Adrenal gland (tissue), 12 donors: Measurements from ENCODE around the gene CLCN7. TPM values are rescaled to one million over a fixed set of nuclear protein-coding genes. Genes with fewer than 3 reads are reported as not detected.

Experiments
- DNase-seq, 7 donors: peaks; one replicate each; pipeline ENCODE4 v3.0.0-alpha.2; 2019 to 2020
- H3K27ac ChIP-seq, 5 donors: fragments of 200-600 bp; sonication (generic) in 4 of 5; 1 replicate in 3 of 5; 2 replicates in 2 of 5; pipeline versions ENCODE4 v1.5.1 to v1.8.0; 2016 to 2020; ENCODE audit warnings: mild to moderate bottlenecking in 1 of 5
- H3K27me3 ChIP-seq: fragments of 200-600 bp; 2 replicates; pipeline ENCODE4 v1.8.0; 2021
- H3K36me3 ChIP-seq, 2 donors: fragments of 200-600 bp; replicated peaks in 1 of 2; 1 replicate in 1 of 2; 2 replicates in 1 of 2; pipeline versions ENCODE4 v1.5.1 to v1.8.0; 2018 to 2022
- H3K4me1 ChIP-seq, 2 donors: fragments of 200-600 bp; replicated peaks in 1 of 2; 1 replicate in 1 of 2; 2 replicates in 1 of 2; pipeline versions ENCODE4 v1.5.1 to v1.8.0; 2018 to 2021
- H3K4me3 ChIP-seq, 4 donors: fragments of 200-600 bp; sonication (generic) in 3 of 4; one replicate each; pipeline ENCODE4 v1.5.1; 2016 to 2018
- H3K9me3 ChIP-seq, 3 donors: fragments of 200-600 bp; sonication (generic) in 1 of 3; replicated peaks in 1 of 3; 1 replicate in 2 of 3; 2 replicates in 1 of 3; pipeline versions ENCODE4 v1.5.1 to v1.8.0; 2016 to 2021
- CTCF ChIP-seq, 6 experiments: fragments of 450-650 bp in 4 of 6; fragments of 200-600 bp in 2 of 6; sonication (generic) in 1 of 6; IDR thresholded peaks; 1 replicate in 5 of 6; 2 replicates in 1 of 6; pipeline versions ENCODE4 v1.5.1 to v1.8.0; 2016 to 2021; ENCODE audit warnings: antibody characterized with exemption in 6 of 6, mild to moderate bottlenecking in 2 of 6, moderate library complexity in 1 of 6
- POLR2A ChIP-seq, 2 donors: fragments of 450-650 bp; IDR thresholded peaks; one replicate each; pipeline ENCODE4 v1.6.1; 2017; ENCODE audit warnings: antibody characterized with exemption in 2 of 2, mild to moderate bottlenecking in 2 of 2, moderate library complexity in 1 of 2
- WGBS, 4 donors: extraction: QIAGEN DNeasy Blood & Tissue Kit in 2 of 4; methylation state at CpG; one replicate each; pipeline versions ENCODE4 v1.1.5 to v1.1.7; 2013 to 2017; 5-methylcytosine and 5-hydroxymethylcytosine counted together
- intact Hi-C, 2 donors: fragments of 100-400 bp; cut with DNase I; formaldehyde crosslinking; loops; one replicate each; pipeline versions ENCODE4 v1.14.1 to v1.15.0; 2022 to 2023
- polyA plus RNA-seq, 3 donors: library from polyadenylated mRNA; stranded (reverse); fragments of 200-250 nt in 2 of 3; fragments of 350-450 nt in 1 of 3; fragmentation: Illumina TruSeq in 1 of 3; extraction: RNeasy Lipid Tissue Mini Kit (QIAGEN cat#74804) in 1 of 3; gene quantifications; one replicate each; pipeline ENCODE4 v1.2.3, GENCODE V29; 2013 to 2014
- total RNA-seq, 9 donors: library from RNA; depleted of rRNA in 4 of 9; stranded (reverse); fragments of >200 nt in 4 of 9; fragments of 120-200 nt in 1 of 9; fragmentation: NEBNext Ultra II Directional in 1 of 9; extraction: Animal tissue kit (Norgen Biotek cat#: 25700) in 1 of 9; gene quantifications; one replicate each; pipeline versions ENCODE4 v1.1.0 to v1.2.4, GENCODE V29; 2013 to 2023
- donor health status: healthy with polysubstance abuse.
- donor health status: Bipolar disorder and iron deficiency.
- donor health status: DM: yes; HTN: yes; CAD: no.
- donor health status: DM: no; HTN: no; CAD: no.
- donor health status: DM: no; HTN: no; CAD: no.
- donor health status: DM: yes; HTN: yes; CAD: no.

Gene CLCN7
- total and polyA plus RNA-seq, 12 donors, result 25.3 to 369 (median 127) TPM

- no peaks in the 10 kb centered on the region for H3K4me1 ChIP-seq
- TF ChIP-seq CTCF (IDR thresholded peaks at IDR 0.05), result no peak
- TF ChIP-seq POLR2A (IDR thresholded peaks at IDR 0.05), result no peak
- intact Hi-C loops, result no loop called here
- H3K4me3 ChIP-seq, result no peak overlapping the region
- DNase-seq, result no peak
- 82 to 86% (median 84%) methylated on average over 23 to 48 of the region's 48 CpGs for WGBS, 4 donors
- H3K36me3 ChIP-seq, result peaks cover 0 to 46% of the 10 kb centered on the region in 2 donors
- no peaks in the 10 kb centered on the region for H3K9me3 ChIP-seq
- H3K27ac ChIP-seq, result no peak overlapping the region
- H3K27me3 ChIP-seq, result no peaks in the 10 kb centered on the region
Measured at GRCh38 chr16:1444730-1445517, 29.9 kb downstream of the CLCN7 start.

GRCh38 chr16:1443980-1444729, 30.7 kb downstream of the CLCN7 start, which contains the start of gene CCDC154:
Gene CCDC154, minus strand, starts transcription at chr16:1444556. Its CDS starts 234 bp downstream, at chr16:1444322.
- 69 to 84% (median 71%) methylated on average over 9 to 27 of the region's 27 CpGs for WGBS, 4 donors
- H3K4me1 ChIP-seq, result no peaks in the 10 kb centered on the region
- DNase-seq, result peak in 3 of 7 donors; percentile 42 to 53 (median 48)
- TF ChIP-seq POLR2A (IDR thresholded peaks at IDR 0.05) (no peak), CTCF (IDR thresholded peaks at IDR 0.05) (no peak)
- H3K27me3 ChIP-seq, result no peaks in the 10 kb centered on the region
- H3K4me3 ChIP-seq, result no peak within 1 kb of the TSS
- H3K27ac ChIP-seq, result no peak within 1 kb of the TSS
- H3K36me3 ChIP-seq, result peaks cover 0 to 38% of the 10 kb centered on the region in 2 donors
- intact Hi-C loops, result no loop called here
- no peaks in the 10 kb centered on the region for H3K9me3 ChIP-seq

DNA sequence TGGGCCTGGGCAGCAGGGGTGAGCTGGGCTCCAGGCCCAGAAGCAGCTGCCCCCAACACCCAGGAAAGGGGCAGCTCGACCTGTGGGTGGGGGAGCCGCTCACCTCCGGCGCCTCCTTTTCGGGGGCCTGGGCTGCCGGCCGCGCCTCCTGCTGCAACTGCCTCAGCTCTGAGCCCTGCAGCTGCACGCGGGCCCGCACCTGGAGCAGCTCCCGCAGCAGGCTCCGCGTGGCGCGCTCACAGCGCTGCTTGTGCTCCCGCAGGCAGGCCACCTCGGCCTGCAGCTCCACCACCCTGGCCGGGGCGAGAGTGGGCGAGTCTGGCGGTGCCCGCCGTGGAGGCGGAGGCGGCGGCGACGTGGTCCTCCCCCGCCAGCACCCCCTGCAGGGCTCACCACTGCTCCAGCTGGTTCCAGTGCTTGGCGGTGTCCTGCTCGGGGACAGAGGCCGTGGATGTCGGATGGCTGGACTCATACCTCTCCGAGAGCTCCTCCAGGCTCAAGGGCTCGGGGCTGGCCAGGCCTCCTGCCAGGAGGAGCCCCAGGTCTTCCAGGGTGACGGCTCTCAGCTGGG, 31.3 kb downstream of the CLCN7 start:
- intact Hi-C loops, result no loop called here
- H3K36me3 ChIP-seq, result peaks cover 0 to 32% of the 10 kb centered on the region in 2 donors
- WGBS, 4 donors, result 86 to 89% (median 89%) methylated on average over 7 to 38 of the region's 38 CpGs; no CpG with 5 or more reads in 1 of the 4 donors

More for the DNA sequence above, 31.3 kb downstream of the CLCN7 start:
- Histone ChIP-seq H3K9me3 (no peaks in the 10 kb centered on the region), H3K27ac (no peak overlapping the region), H3K27me3 (no peaks in the 10 kb centered on the region), H3K4me3 (no peak overlapping the region), H3K4me1 (no peaks in the 10 kb centered on the region)
- no peak for DNase-seq
- TF ChIP-seq POLR2A (IDR thresholded peaks at IDR 0.05) (no peak), CTCF (IDR thresholded peaks at IDR 0.05) (no peak)
